HEK293T (cell line): ENCODE results near the gene MDM2.

Source experiments
- CTCF ChIA-PET: fragments of 350-600 bp; formaldehyde crosslinking; extraction: SDS; loops from one replicate; lab custom pipeline; 2021; ENCODE audit warnings: antibody characterized with exemption, inconsistent platforms; lab: Yijun Ruan, JAX
- POLR2A ChIA-PET: fragments of 350-600 bp; formaldehyde crosslinking; extraction: SDS; loops from one replicate; lab custom pipeline; 2020; ENCODE audit warnings: antibody characterized with exemption, inconsistent platforms; lab: Yijun Ruan, JAX
- DNase-seq: peaks from one replicate; pipeline ENCODE4 v3.0.0; 2012; ENCODE audit warnings: mixed read lengths; ENCODE audit errors: extremely low spot score
- ARNT ChIP-seq: fragments of 450-650 bp; IDR thresholded peaks from 2 replicates; pipeline ENCODE4 v1.6.1; 2017; ENCODE audit warnings: mild to moderate bottlenecking
- BHLHE40 ChIP-seq: fragments of 450-650 bp; IDR thresholded peaks from 2 replicates; pipeline ENCODE4 v1.6.1; 2016; ENCODE audit warnings: mild to moderate bottlenecking, moderate library complexity, borderline replicate concordance
- CTBP1 ChIP-seq: fragments of 450-650 bp; IDR thresholded peaks from 2 replicates; pipeline ENCODE4 v1.6.1; 2016; ENCODE audit warnings: borderline replicate concordance
- ELF4 ChIP-seq: fragments of 450-650 bp; IDR thresholded peaks from 2 replicates; pipeline ENCODE4 v1.6.1; 2017; ENCODE audit warnings: antibody characterized with exemption
- FOXA1 ChIP-seq: fragments of 450-650 bp; IDR thresholded peaks from 2 replicates; pipeline ENCODE4 v1.6.1; 2016; ENCODE audit warnings: mild to moderate bottlenecking
- FOXM1 ChIP-seq: fragments of 450-650 bp; IDR thresholded peaks from 2 replicates; pipeline ENCODE4 v1.6.1; 2017; ENCODE audit warnings: mild to moderate bottlenecking, borderline replicate concordance
- HDGF ChIP-seq: fragments of 450-650 bp; IDR thresholded peaks from 2 replicates; pipeline ENCODE4 v1.6.1; 2017; ENCODE audit warnings: antibody characterized with exemption, borderline replicate concordance
- L3MBTL2 ChIP-seq: fragments of 450-650 bp; conservative IDR thresholded peaks from 2 replicates; pipeline ENCODE4 v1.6.1; 2016; ENCODE audit warnings: mild to moderate bottlenecking
- NFRKB ChIP-seq: fragments of 450-650 bp; IDR thresholded peaks from 2 replicates; pipeline ENCODE4 v1.6.1; 2016; ENCODE audit warnings: mild to moderate bottlenecking, moderate library complexity
- SP1 ChIP-seq: fragments of 450-650 bp; IDR thresholded peaks from 2 replicates; pipeline ENCODE4 v1.6.1; 2017
- SUZ12 ChIP-seq: fragments of 450-650 bp; IDR thresholded peaks from 2 replicates; pipeline ENCODE4 v1.6.1; 2016; ENCODE audit warnings: mild to moderate bottlenecking
- TARDBP ChIP-seq: fragments of 450-650 bp; IDR thresholded peaks from 2 replicates; pipeline ENCODE4 v1.6.1; 2016
- ZNF384 ChIP-seq: fragments of 450-650 bp; IDR thresholded peaks from 2 replicates; pipeline ENCODE4 v1.6.1; 2016

MDM2 gene

GRCh38 chr12:68900241-68900640, 92.3 kb downstream of the MDM2 start:
- DNase-seq, result no peak
- ChIA-PET POLR2A (no interaction called here), CTCF (no interaction called here)
- TF ChIP-seq TARDBP, result no peak
- TF ChIP-seq SP1, result no peak
- TF ChIP-seq ELF4, result no peak
- TF ChIP-seq L3MBTL2, result no peak
- TF ChIP-seq ARNT, result no peak
- no peak for TF ChIP-seq HDGF
- TF ChIP-seq BHLHE40, result no peak
- no peak for TF ChIP-seq SUZ12
- no peak for TF ChIP-seq CTBP1
- no peak for TF ChIP-seq FOXA1
- no peak for TF ChIP-seq FOXM1
- no peak for TF ChIP-seq NFRKB
- no peak for TF ChIP-seq ZNF384
